D721Med (cell line): Measurements from ENCODE around the gene ACTG2.
A peak's percentile ranks its signal among the peaks of the same experiment; 100 is the strongest.

Source experiments
- DNase-seq: peaks from one replicate; pipeline ENCODE4 v3.0.0; 2011; ENCODE audit warnings: low spot score; ENCODE audit not compliant: insufficient read length
- FAIRE-seq: peaks from 2 replicates; lab custom pipeline; 2011; peaks lifted over from hg19 to GRCh38; lab: Jason Lieb, UNC
- CTCF ChIP-seq: IDR thresholded peaks from 2 replicates; pipeline ENCODE4 v1.5.1; 2012; ENCODE audit warnings: mild to moderate bottlenecking, control low read depth; ENCODE audit not compliant: insufficient read depth; ENCODE audit errors: missing control alignments

ACTG2 gene

GRCh38 chr2:73892631-73893329 is at the start of gene ACTG2:
Gene ACTG2 (plus strand): TSS chr2:73893008. CDS start chr2:73901312, 8,304 bp downstream.
- no peak for DNase-seq
- TF ChIP-seq CTCF: no peak
- FAIRE-seq: no peak

GRCh38 chr2:73844087-73844486 is 48.7 kb upstream of the ACTG2 start:
- FAIRE-seq: no peak
- no peak for TF ChIP-seq CTCF
- DNase-seq: no peak

GRCh38 chr2:73850009-73850408 is 42.8 kb upstream of the ACTG2 start:
- no peak for FAIRE-seq
- DNase-seq: no peak

GRCh38 chr2:73851274-73851673 is 41.5 kb upstream of the ACTG2 start:
- TF ChIP-seq CTCF: peak; percentile 19
- FAIRE-seq (no peak), DNase-seq (no peak)

More at GRCh38 chr2:73850009-73850408, 42.8 kb upstream of the ACTG2 start:
- TF ChIP-seq CTCF: no peak

GRCh38 chr2:73852020-73852419 is 40.8 kb upstream of the ACTG2 start:
- TF ChIP-seq CTCF: no peak
- DNase-seq (no peak), FAIRE-seq (no peak)

GRCh38 chr2:73855526-73855925 is 37.3 kb upstream of the ACTG2 start:
- no peak for FAIRE-seq
- no peak for TF ChIP-seq CTCF
- DNase-seq: no peak

GRCh38 chr2:73856214-73856613 is 36.6 kb upstream of the ACTG2 start:
- TF ChIP-seq CTCF: no peak
- DNase-seq (no peak), FAIRE-seq (no peak)
